Prostate gland (tissue), 2 donors: ENCODE measurements around the gene GPR183.

Source experiments
- POLR2A ChIP-seq: fragments of 450-650 bp; IDR thresholded peaks from one replicate; pipeline ENCODE4 v1.6.1; 2016; ENCODE audit warnings: antibody characterized with exemption, mild to moderate bottlenecking
- TF ChIP-seq, protein P1 (sequence below), 4 experiments: fragments of 200-600 bp in 2 of 4; fragments of 450-650 bp in 2 of 4; sonication (generic) in 2 of 4; IDR thresholded peaks; 1 replicate in 3 of 4; 2 replicates in 1 of 4; pipeline ENCODE4 v1.5.1; 2016 to 2019; ENCODE audit warnings: antibody characterized with exemption in 4 of 4, mild to moderate bottlenecking in 2 of 4, moderate library complexity in 2 of 4

DNA sequence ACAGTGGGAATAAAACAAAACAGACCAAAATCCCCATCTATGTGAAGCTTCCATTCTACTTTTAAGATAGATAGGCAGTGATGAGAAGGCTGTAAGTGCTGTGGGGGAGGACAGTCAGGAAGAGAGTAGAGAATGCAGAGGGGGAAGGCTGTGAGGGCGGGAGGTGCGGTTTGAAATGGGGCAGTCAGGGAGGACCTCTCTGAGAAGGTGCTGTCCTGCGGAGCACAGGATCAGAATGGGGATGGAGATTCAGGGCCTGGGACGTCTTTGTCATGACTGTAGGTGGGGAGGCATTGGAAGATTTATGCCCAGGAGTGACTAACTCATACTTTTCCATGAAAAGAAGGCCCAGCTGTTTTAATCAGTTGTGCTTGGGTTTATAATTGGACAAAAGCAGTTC, 3.9 kb upstream of the GPR183 start:
- TF ChIP-seq, protein P1, sequence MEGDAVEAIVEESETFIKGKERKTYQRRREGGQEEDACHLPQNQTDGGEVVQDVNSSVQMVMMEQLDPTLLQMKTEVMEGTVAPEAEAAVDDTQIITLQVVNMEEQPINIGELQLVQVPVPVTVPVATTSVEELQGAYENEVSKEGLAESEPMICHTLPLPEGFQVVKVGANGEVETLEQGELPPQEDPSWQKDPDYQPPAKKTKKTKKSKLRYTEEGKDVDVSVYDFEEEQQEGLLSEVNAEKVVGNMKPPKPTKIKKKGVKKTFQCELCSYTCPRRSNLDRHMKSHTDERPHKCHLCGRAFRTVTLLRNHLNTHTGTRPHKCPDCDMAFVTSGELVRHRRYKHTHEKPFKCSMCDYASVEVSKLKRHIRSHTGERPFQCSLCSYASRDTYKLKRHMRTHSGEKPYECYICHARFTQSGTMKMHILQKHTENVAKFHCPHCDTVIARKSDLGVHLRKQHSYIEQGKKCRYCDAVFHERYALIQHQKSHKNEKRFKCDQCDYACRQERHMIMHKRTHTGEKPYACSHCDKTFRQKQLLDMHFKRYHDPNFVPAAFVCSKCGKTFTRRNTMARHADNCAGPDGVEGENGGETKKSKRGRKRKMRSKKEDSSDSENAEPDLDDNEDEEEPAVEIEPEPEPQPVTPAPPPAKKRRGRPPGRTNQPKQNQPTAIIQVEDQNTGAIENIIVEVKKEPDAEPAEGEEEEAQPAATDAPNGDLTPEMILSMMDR (IDR thresholded peaks at IDR 0.05), result no peak
- no peak for TF ChIP-seq POLR2A
